Measurements from ENCODE around the gene CFHR5.
"Not testable (repeated sequence)": the region's sequence is repeated elsewhere in the genome, so short reads cannot be mapped to it uniquely, and the experiment has no call there.

DNA sequence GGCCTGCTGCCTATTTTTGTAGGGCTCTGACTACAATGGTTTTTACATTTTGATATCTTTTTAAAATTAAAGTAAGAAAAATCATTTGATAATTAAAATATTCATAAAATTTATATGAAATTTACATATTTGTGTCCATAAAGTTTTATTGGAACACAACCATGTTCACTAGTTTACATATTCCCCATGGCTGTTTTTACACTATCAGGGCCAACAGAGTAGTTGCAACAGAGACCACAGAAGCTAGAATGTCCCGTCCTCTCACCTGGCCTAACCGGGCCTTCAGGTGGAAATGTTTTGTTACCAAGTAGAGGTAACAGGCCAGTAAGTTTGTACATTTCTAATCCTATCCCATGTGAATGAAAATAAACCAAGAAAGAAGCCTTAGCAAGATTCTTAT is 44.5 kb upstream of the CFHR5 start:
- not testable (repeated sequence) for TF ChIP-seq ZNF331 (CRISPR knock-in tag; IDR thresholded peaks at IDR 0.05; ENCODE audit: low read depth); REST (IDR thresholded peaks at IDR 0.05; ENCODE audit: unreplicated experiment); CTCF (conservative IDR thresholded peaks at IDR 0.05; ENCODE audit: low read depth in 2 of 2); POLR2AphosphoS5 (IDR thresholded peaks at IDR 0.05; ENCODE audit: low read depth); EZH2 (IDR thresholded peaks at IDR 0.05; ENCODE audit: low read depth, unreplicated experiment); EZH2phosphoT487 (IDR thresholded peaks at IDR 0.05; ENCODE audit: unreplicated experiment); CREB1 (CRISPR knock-in tag; IDR thresholded peaks at IDR 0.05; ENCODE audit: low read depth)
- TF ChIP-seq, protein P1, sequence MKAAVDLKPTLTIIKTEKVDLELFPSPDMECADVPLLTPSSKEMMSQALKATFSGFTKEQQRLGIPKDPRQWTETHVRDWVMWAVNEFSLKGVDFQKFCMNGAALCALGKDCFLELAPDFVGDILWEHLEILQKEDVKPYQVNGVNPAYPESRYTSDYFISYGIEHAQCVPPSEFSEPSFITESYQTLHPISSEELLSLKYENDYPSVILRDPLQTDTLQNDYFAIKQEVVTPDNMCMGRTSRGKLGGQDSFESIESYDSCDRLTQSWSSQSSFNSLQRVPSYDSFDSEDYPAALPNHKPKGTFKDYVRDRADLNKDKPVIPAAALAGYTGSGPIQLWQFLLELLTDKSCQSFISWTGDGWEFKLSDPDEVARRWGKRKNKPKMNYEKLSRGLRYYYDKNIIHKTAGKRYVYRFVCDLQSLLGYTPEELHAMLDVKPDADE (IDR thresholded peaks at IDR 0.05), result not testable (repeated sequence)

Data from GM23338 (cell line).